Esophagus squamous epithelium (tissue), 5 donors: ENCODE data around the gene PARD3B. TPM values are rescaled to one million over a fixed set of nuclear protein-coding genes. Genes with fewer than 3 reads are reported as not detected.

ENCODE experiments used
- DNase-seq: peaks from one replicate; lab custom pipeline; 2025; lab: John Stamatoyannopoulos, UW
- H3K27ac ChIP-seq, 4 donors: fragments of 200-600 bp; sonication (generic); one replicate each; pipeline ENCODE4 v1.5.1; 2016 to 2019; ENCODE audit warnings: mild to moderate bottlenecking in 1 of 4
- H3K27me3 ChIP-seq, 4 donors: fragments of 200-600 bp; sonication (generic); 1 replicate in 3 of 4; 2 replicates in 1 of 4; pipeline versions ENCODE4 v1.5.1 to v1.6.0; 2017 to 2021; ENCODE audit warnings: antibody characterized with exemption in 1 of 4
- H3K36me3 ChIP-seq, 3 donors: fragments of 200-600 bp; sonication (generic); one replicate each; pipeline ENCODE4 v1.5.1; 2016 to 2019
- H3K4me1 ChIP-seq, 3 donors: fragments of 200-600 bp; sonication (generic); one replicate each; pipeline ENCODE4 v1.5.1; 2017 to 2019
- H3K4me3 ChIP-seq, 4 donors: fragments of 200-600 bp; sonication (generic); 1 replicate in 3 of 4; 2 replicates in 1 of 4; pipeline ENCODE4 v1.5.1; 2016 to 2019; ENCODE audit warnings: mild to moderate bottlenecking in 2 of 4, moderate library complexity in 1 of 4
- H3K9me3 ChIP-seq, 3 donors: fragments of 200-600 bp; sonication (generic); one replicate each; pipeline ENCODE4 v1.5.1; 2016 to 2019
- CTCF ChIP-seq, 6 experiments: fragments of 450-650 bp in 4 of 6; fragments of 200-600 bp in 2 of 6; sonication (generic) in 2 of 6; IDR thresholded peaks; one replicate each; pipeline ENCODE4 v1.5.1; 2016 to 2019; ENCODE audit warnings: antibody characterized with exemption in 6 of 6, mild to moderate bottlenecking in 4 of 6, moderate library complexity in 4 of 6
- POLR2A ChIP-seq, 4 donors: fragments of 450-650 bp; IDR thresholded peaks; one replicate each; pipeline ENCODE4 v1.6.1; 2017; ENCODE audit warnings: antibody characterized with exemption in 4 of 4, mild to moderate bottlenecking in 4 of 4, moderate library complexity in 3 of 4
- WGBS, 2 donors: methylation state at CpG; one replicate each; pipeline ENCODE4 v1.1.5; 2018; 5-methylcytosine and 5-hydroxymethylcytosine counted together
- intact Hi-C: fragments of 100-400 bp; cut with DNase I; formaldehyde crosslinking; loops from one replicate; pipeline ENCODE4 v1.15.0; 2022
- total RNA-seq, 4 donors: library from RNA; depleted of rRNA; stranded (reverse); fragments of >200 nt; gene quantifications; one replicate each; pipeline ENCODE4 v1.1.0, GENCODE V29; 2016
- donor health status: DM: yes; HTN: yes; CAD: no.

PARD3B gene
- total RNA-seq, 4 donors from 2014 or later = 2.4 to 15.8 (median 4.3) TPM

GRCh38 chr2:204913854-204914464, 368.7 kb downstream of the PARD3B start:
- no peak for DNase-seq
- Histone ChIP-seq H3K4me1 (no peaks in the 10 kb centered on the region), H3K4me3 (no peak overlapping the region), H3K27me3 (no peaks in the 10 kb centered on the region), H3K9me3 (no peaks in the 10 kb centered on the region), H3K27ac (no peak overlapping the region), H3K36me3 (no peaks in the 10 kb centered on the region)
- TF ChIP-seq POLR2A (IDR thresholded peaks at IDR 0.05) (no peak), CTCF (IDR thresholded peaks at IDR 0.05) (no peak)
- intact Hi-C loops = no loop called here
- 88 to 90% methylated on average over 8 of the region's 8 CpGs for WGBS, 2 donors

- intact Hi-C loops = no loop called here
- Histone ChIP-seq H3K27me3 (no peaks in the 10 kb centered on the region), H3K36me3 (no peaks in the 10 kb centered on the region), H3K27ac (no peak overlapping the region), H3K4me1 (no peaks in the 10 kb centered on the region), H3K9me3 (no peaks in the 10 kb centered on the region), H3K4me3 (no peak overlapping the region)
- DNase-seq = no peak
- TF ChIP-seq POLR2A (IDR thresholded peaks at IDR 0.05) (no peak), CTCF (IDR thresholded peaks at IDR 0.05) (no peak)
- WGBS, 2 donors = 88 to 96% methylated on average over 7 to 9 of the region's 9 CpGs
These were observed 369.4 kb downstream of the PARD3B start for GRCh38 chr2:204914708-204915107.

GRCh38 chr2:204917089-204917701, 371.9 kb downstream of the PARD3B start:
- TF ChIP-seq CTCF (IDR thresholded peaks at IDR 0.05) = no peak
- Histone ChIP-seq H3K9me3 (no peaks in the 10 kb centered on the region), H3K36me3 (no peaks in the 10 kb centered on the region), H3K27me3 (no peaks in the 10 kb centered on the region), H3K4me3 (no peak overlapping the region), H3K4me1 (no peaks in the 10 kb centered on the region), H3K27ac (no peak overlapping the region)
- 82 to 88% methylated on average over 2 of the region's 2 CpGs for WGBS, 2 donors
- no peak for DNase-seq
- intact Hi-C loops = no loop called here

GRCh38 chr2:204920776-204921175, 375.5 kb downstream of the PARD3B start:
- DNase-seq = no peak
- WGBS, 2 donors = 79 to 90% methylated on average over 2 of the region's 2 CpGs
- intact Hi-C loops = no loop called here
- no peak overlapping the region for H3K4me3 ChIP-seq
- TF ChIP-seq CTCF (IDR thresholded peaks at IDR 0.05) = no peak
- TF ChIP-seq POLR2A (IDR thresholded peaks at IDR 0.05) = no peak
- no peaks in the 10 kb centered on the region for H3K27me3 ChIP-seq
- no peaks in the 10 kb centered on the region for H3K36me3 ChIP-seq
- no peak overlapping the region for H3K27ac ChIP-seq
- H3K4me1 ChIP-seq = no peaks in the 10 kb centered on the region
- H3K9me3 ChIP-seq = no peaks in the 10 kb centered on the region

GRCh38 chr2:204923957-204924356, 378.7 kb downstream of the PARD3B start:
- Histone ChIP-seq H3K36me3 (no peaks in the 10 kb centered on the region), H3K4me3 (no peak overlapping the region), H3K27ac (no peak overlapping the region), H3K9me3 (no peaks in the 10 kb centered on the region), H3K4me1 (no peaks in the 10 kb centered on the region), H3K27me3 (no peaks in the 10 kb centered on the region)
- intact Hi-C loops = no loop called here
- no peak for DNase-seq
- TF ChIP-seq CTCF (IDR thresholded peaks at IDR 0.05) (no peak), POLR2A (IDR thresholded peaks at IDR 0.05) (no peak)
